CD4-positive, alpha-beta T cell (primary cell): ENCODE measurements around the gene MIEF2. TPM values are rescaled to one million over a fixed set of nuclear protein-coding genes. Genes with fewer than 3 reads are reported as not detected.

ENCODE experiments used
- ATAC-seq: fragments of 200-7000 bp; cut with Tn5 transposase; one replicate; pipeline ENCODE4 v1.10.0; 2022; ENCODE audit warnings: mild to moderate bottlenecking; ENCODE audit not compliant: poor library complexity
- CTCF ChIA-PET: fragments of 350-600 bp; sonication (Branson Sonifier 250); formaldehyde crosslinking; loops from one replicate; lab custom pipeline; 2021; ENCODE audit warnings: antibody characterized with exemption, inconsistent platforms; lab: Charles Lee
- POLR2A ChIA-PET: fragments of 350-600 bp; sonication (Branson Sonifier 250); formaldehyde crosslinking; loops from one replicate; lab custom pipeline; 2021; ENCODE audit warnings: antibody characterized with exemption, inconsistent platforms; lab: Charles Lee
- DNase-seq, 14 experiments: peaks; one replicate each; pipeline ENCODE4 v3.0.0-alpha.2; 2013 to 2020; ENCODE audit warnings: mixed read lengths in 2 of 14
- H3K27ac ChIP-seq, 2 donors: one replicate each; pipeline versions ENCODE4 v1.5.1 to v1.7.0; 2013; ENCODE audit warnings: low read length in 2 of 2, low read depth in 1 of 2, mild to moderate bottlenecking in 1 of 2
- H3K27me3 ChIP-seq, 2 experiments: 1 replicate in 1 of 2; 2 replicates in 1 of 2; pipeline versions ENCODE4 v1.6.1 to v1.7.0; 2013; ENCODE audit warnings: low read length in 2 of 2, control low read depth in 1 of 2, mild to moderate bottlenecking in 1 of 2, moderate library complexity in 1 of 2; ENCODE audit not compliant: insufficient read depth in 2 of 2, control insufficient read depth in 1 of 2
- H3K36me3 ChIP-seq: one replicate; pipeline ENCODE4 v1.6.1; 2013; ENCODE audit warnings: low read length, control low read depth; ENCODE audit not compliant: insufficient read depth
- H3K4me1 ChIP-seq: one replicate; pipeline ENCODE4 v1.6.1; 2013; ENCODE audit warnings: low read length, control low read depth; ENCODE audit not compliant: insufficient read depth
- H3K4me3 ChIP-seq: one replicate; pipeline ENCODE4 v1.5.1; 2013; ENCODE audit warnings: mild to moderate bottlenecking, low read length, moderate library complexity
- H3K9me3 ChIP-seq, 2 experiments: 1 replicate in 1 of 2; 2 replicates in 1 of 2; pipeline versions ENCODE4 v1.6.1 to v1.7.0; 2013; ENCODE audit warnings: low read length in 2 of 2, mild to moderate bottlenecking in 2 of 2, control low read depth in 1 of 2, moderate library complexity in 1 of 2; ENCODE audit not compliant: control insufficient read depth in 1 of 2, insufficient read depth in 1 of 2
- H3K27ac Mint-ChIP-seq: one replicate; pipeline ENCODE4 v1.8.0; 2020; ENCODE audit warnings: mixed read lengths
- H3K27me3 Mint-ChIP-seq: one replicate; pipeline ENCODE4 v1.8.0; 2021; ENCODE audit warnings: mixed read lengths
- H3K36me3 Mint-ChIP-seq: one replicate; pipeline ENCODE4 v1.8.0; 2021; ENCODE audit warnings: low read depth, mixed read lengths
- H3K4me1 Mint-ChIP-seq: one replicate; pipeline ENCODE4 v1.8.0; 2021; ENCODE audit warnings: low read depth, mixed read lengths
- H3K4me3 Mint-ChIP-seq: one replicate; pipeline ENCODE4 v1.8.0; 2020; ENCODE audit warnings: mild to moderate bottlenecking, mixed read lengths
- H3K9me3 Mint-ChIP-seq: one replicate; pipeline ENCODE4 v1.8.0; 2020; ENCODE audit warnings: mixed read lengths
- intact Hi-C, 2 experiments: fragments of 100-400 bp; cut with DNase I in 1 of 2; cut with micrococcal nuclease in 1 of 2; formaldehyde crosslinking; loops; one replicate each; pipeline versions ENCODE4 v1.15.1 to v1.9.0; 2023 to 2025; cut with DNase I, micrococcal nuclease
- total RNA-seq, 174 experiments: library from RNA in 2 of 174; stranded (reverse) in 2 of 174; gene quantifications; one replicate each; pipeline ENCODE4 v1.2.3 and lab custom pipeline; 2021 to 2026
- TF ChIP-seq, protein P1 (sequence below): fragments of 200-600 bp; IDR thresholded peaks from one replicate; pipeline ENCODE4 v1.8.0; 2022; ENCODE audit warnings: antibody characterized with exemption, mild to moderate bottlenecking

MIEF2 gene
- total RNA-seq, 2 experiments from 2014 or later, result 10.7 to 14.3 TPM

DNA sequence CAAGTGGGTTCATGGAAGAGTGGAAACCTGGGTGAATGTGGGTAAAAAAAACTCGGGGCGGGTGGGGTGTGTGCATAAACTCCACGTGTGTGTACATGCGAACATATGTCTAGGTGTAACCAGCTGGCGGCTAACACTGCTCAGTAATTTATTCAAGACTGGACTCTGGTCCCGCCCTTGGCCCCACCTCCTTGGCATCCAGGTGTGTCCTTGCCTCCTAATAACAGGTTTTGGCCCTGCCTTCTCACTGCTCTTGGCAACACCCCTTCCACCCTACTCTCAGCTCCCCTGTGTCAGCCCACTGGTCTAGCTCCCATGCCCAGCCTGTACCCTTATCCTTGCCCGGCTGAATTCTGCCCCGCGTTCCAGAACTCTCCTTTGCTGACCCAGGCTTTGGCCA, 10.2 kb upstream of the MIEF2 start:
- ATAC-seq (no peak), DNase-seq (no peak)
- CTCF ChIA-PET, result no interaction called here
- peaks cover 5% of the 10 kb centered on the region for H3K4me1 Mint-ChIP-seq
- H3K27me3 ChIP-seq, result no peaks in the 10 kb centered on the region
- H3K27me3 Mint-ChIP-seq, result no peaks in the 10 kb centered on the region
- peaks cover 93% of the 10 kb centered on the region for H3K36me3 ChIP-seq
- no peak overlapping the region for H3K27ac ChIP-seq
- H3K4me1 ChIP-seq, result no peaks in the 10 kb centered on the region
- TF ChIP-seq, protein P1, sequence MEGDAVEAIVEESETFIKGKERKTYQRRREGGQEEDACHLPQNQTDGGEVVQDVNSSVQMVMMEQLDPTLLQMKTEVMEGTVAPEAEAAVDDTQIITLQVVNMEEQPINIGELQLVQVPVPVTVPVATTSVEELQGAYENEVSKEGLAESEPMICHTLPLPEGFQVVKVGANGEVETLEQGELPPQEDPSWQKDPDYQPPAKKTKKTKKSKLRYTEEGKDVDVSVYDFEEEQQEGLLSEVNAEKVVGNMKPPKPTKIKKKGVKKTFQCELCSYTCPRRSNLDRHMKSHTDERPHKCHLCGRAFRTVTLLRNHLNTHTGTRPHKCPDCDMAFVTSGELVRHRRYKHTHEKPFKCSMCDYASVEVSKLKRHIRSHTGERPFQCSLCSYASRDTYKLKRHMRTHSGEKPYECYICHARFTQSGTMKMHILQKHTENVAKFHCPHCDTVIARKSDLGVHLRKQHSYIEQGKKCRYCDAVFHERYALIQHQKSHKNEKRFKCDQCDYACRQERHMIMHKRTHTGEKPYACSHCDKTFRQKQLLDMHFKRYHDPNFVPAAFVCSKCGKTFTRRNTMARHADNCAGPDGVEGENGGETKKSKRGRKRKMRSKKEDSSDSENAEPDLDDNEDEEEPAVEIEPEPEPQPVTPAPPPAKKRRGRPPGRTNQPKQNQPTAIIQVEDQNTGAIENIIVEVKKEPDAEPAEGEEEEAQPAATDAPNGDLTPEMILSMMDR, result no peak
- no peak overlapping the region for H3K4me3 ChIP-seq
- intact Hi-C loops, result no loop called here
- H3K4me3 Mint-ChIP-seq, result no peak overlapping the region
- POLR2A ChIA-PET, result no interaction called here
- H3K9me3 ChIP-seq, result no peaks in the 10 kb centered on the region
- peak overlapping the region; percentile 30 for H3K27ac Mint-ChIP-seq
- no peaks in the 10 kb centered on the region for H3K9me3 Mint-ChIP-seq
- H3K36me3 Mint-ChIP-seq, result peaks cover 81% of the 10 kb centered on the region

DNA sequence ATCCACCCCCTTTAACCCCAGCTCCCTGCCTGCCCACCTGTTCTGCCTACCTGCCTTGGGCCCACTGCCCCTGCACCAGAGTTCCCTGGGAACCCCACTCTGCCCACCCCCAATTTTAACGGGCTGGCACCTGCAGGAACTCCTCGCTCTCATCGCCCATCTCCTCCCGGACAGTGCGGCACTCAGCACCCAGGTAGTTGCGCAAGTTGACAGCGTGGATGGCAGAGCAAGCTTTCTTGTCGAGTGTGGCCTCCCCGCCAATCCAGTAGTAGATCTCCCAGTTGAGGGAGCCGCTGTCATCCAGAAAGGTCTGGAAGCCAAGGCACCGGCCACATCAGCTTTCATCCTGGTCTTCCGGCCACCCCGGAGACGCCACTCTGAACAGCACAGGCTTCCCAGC, 9.8 kb upstream of the MIEF2 start:
- peaks cover 76% of the 10 kb centered on the region for H3K36me3 Mint-ChIP-seq
- Histone ChIP-seq H3K36me3 (peaks cover 93% of the 10 kb centered on the region), H3K9me3 (no peaks in the 10 kb centered on the region), H3K4me3 (no peak overlapping the region), H3K27me3 (no peaks in the 10 kb centered on the region), H3K4me1 (peaks cover 3% of the 10 kb centered on the region), H3K27ac (no peak overlapping the region)
- TF ChIP-seq, protein P1, result no peak
- H3K4me1 Mint-ChIP-seq, result peaks cover 5% of the 10 kb centered on the region
- H3K27me3 Mint-ChIP-seq, result no peaks in the 10 kb centered on the region
- no peaks in the 10 kb centered on the region for H3K9me3 Mint-ChIP-seq
- no peak overlapping the region for H3K4me3 Mint-ChIP-seq
- POLR2A ChIA-PET, result no interaction called here
- ATAC-seq (no peak), DNase-seq (no peak)
- intact Hi-C loops, result no loop called here
- CTCF ChIA-PET, result no interaction called here
- peak overlapping the region; percentile 30 for H3K27ac Mint-ChIP-seq

DNA sequence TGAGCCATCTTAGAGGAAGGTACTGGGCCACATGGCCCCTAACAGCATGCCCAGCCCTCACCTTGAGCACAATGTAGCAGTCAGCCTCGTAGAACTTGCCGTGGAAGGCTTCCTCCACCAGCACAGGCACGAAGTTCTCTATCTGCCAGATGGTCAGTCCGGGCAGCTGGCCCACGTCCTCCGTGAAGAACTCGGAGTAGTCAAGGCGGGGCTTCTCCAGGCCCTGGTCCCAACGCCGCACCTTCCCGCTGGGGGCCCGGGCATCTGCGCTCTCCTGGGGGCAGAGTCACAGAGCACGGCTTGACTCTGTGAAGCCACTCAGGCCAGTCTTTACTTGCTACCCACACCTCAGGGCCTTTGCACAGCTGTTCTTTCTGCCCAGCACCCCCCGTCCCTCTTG, 9.3 kb upstream of the MIEF2 start:
- Mint-ChIP-seq H3K27me3 (no peaks in the 10 kb centered on the region), H3K9me3 (no peaks in the 10 kb centered on the region), H3K4me3 (no peak overlapping the region), H3K4me1 (peaks cover 9% of the 10 kb centered on the region), H3K36me3 (peaks cover 80% of the 10 kb centered on the region), H3K27ac (no peak overlapping the region)
- CTCF ChIA-PET, result no interaction called here
- peaks cover 93% of the 10 kb centered on the region for H3K36me3 ChIP-seq
- POLR2A ChIA-PET, result no interaction called here
- no peaks in the 10 kb centered on the region for H3K9me3 ChIP-seq
- intact Hi-C loops, result no loop called here
- ATAC-seq (no peak), DNase-seq (no peak)
- H3K27ac ChIP-seq, result no peak overlapping the region
- TF ChIP-seq, protein P1, result no peak
- no peak overlapping the region for H3K4me3 ChIP-seq
- H3K4me1 ChIP-seq, result peaks cover 8% of the 10 kb centered on the region
- H3K27me3 ChIP-seq, result no peaks in the 10 kb centered on the region
